Measurements from ENCODE around the gene LIMD2.

- no peak for TF ChIP-seq EZH2 (IDR thresholded peaks at IDR 0.05; ENCODE audit: low read length, missing control alignments)
- TF ChIP-seq CTCF (conservative IDR thresholded peaks at IDR 0.05 in 1 of 2, IDR thresholded peaks at IDR 0.05 in 1 of 2; ENCODE audit: low read depth in 1 of 2, low read length in 2 of 2) = no peak
Observed at GRCh38 chr17:63653050-63653449, 46.9 kb downstream of the LIMD2 start.

All from fibroblast of lung (primary cell).